ENCODE results near the gene RAB31. TPM values are rescaled to one million over a fixed set of nuclear protein-coding genes. Genes with fewer than 3 reads are reported as not detected.
A peak's percentile ranks its signal among the peaks of the same experiment; 100 is the strongest.

Gene RAB31
- total and polyA plus RNA-seq, 5 experiments from 2014 or later = 0.74 to 2.2 (median 1.3) TPM

DNA sequence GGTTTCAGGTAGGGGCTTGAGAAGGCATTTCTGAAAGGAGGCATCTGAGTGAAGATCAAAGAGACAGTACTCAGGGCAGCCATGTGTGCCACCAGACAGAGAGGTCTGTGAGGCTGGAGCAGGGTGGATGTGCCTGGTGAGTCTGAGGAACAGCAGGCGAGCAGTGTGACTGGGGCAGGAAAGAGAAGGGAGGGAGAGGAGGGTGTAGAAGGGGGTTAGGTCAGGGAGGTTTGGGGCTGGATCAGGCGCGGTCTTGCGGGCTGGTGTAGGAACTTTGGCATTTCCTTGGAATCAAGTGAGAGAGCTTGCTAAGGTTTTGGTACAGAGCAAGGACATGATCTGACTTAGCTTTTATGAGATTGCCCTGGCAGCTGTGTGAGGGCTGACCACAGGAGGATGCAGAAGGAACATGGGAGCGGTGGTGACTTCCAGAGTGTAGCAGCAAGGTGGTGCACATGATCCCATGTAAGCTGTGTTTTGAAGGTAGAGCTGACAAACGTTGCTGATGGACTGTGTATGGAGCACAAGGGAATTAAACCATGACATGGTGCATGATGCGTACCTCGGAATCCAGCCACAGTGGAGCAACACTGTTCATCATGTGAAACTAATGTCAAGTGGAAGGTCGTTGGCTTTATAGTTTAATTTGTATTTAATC is 13.9 kb downstream of the RAB31 start:
- POLR2A ChIA-PET = no interaction called here
- Mint-ChIP-seq H3K36me3 (no peaks in the 10 kb centered on the region), H3K27ac (no peak overlapping the region), H3K27me3 (peaks cover 14 to 24% (median 17%) of the 10 kb centered on the region in 5 donors), H3K9me3 (peaks cover 0 to 5% (median 0%) of the 10 kb centered on the region in 9 donors), H3K4me1 (peaks cover 0 to 3% (median 0%) of the 10 kb centered on the region in 4 donors), H3K4me3 (no peak overlapping the region)
- DNase-seq (no peak), ATAC-seq (no peak)

DNA sequence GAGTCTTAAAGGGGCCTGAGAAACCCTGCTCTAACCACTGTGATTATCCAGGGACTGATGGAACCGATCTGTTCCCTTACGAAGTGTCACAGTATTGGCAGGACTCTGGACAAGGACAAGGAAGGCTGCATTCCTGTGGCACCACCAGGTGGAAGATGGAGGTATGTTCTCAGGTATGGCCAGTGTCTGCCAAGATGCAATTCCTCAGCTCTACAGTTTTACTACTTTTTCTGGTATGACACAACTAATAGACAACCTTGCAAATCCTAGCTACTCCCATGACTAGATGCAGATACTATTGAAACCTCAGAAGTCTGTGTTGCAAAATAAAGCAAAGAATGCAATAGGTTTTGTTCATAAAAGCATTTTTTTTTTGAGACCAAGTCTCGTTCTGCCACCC is 14.6 kb downstream of the RAB31 start:
- Mint-ChIP-seq H3K27ac (no peak overlapping the region), H3K4me3 (no peak overlapping the region), H3K27me3 (peaks cover 11 to 18% (median 17%) of the 10 kb centered on the region in 5 donors), H3K36me3 (no peaks in the 10 kb centered on the region), H3K4me1 (no peaks in the 10 kb centered on the region), H3K9me3 (peaks cover 0 to 5% (median 0%) of the 10 kb centered on the region in 9 donors)
- POLR2A ChIA-PET = no interaction called here
- no peak for DNase-seq
- no peak for ATAC-seq

GRCh38 chr18:9724797-9725585 is 16.9 kb downstream of the RAB31 start:
- Mint-ChIP-seq H3K4me1 (no peaks in the 10 kb centered on the region), H3K36me3 (no peaks in the 10 kb centered on the region), H3K27ac (no peak overlapping the region), H3K9me3 (peaks cover 0 to 5% (median 0%) of the 10 kb centered on the region in 9 donors), H3K4me3 (no peak overlapping the region), H3K27me3 (peaks cover 7 to 18% (median 12%) of the 10 kb centered on the region in 5 donors)
- DNase-seq = no peak
- POLR2A ChIA-PET = no interaction called here
- no peak for ATAC-seq

DNA sequence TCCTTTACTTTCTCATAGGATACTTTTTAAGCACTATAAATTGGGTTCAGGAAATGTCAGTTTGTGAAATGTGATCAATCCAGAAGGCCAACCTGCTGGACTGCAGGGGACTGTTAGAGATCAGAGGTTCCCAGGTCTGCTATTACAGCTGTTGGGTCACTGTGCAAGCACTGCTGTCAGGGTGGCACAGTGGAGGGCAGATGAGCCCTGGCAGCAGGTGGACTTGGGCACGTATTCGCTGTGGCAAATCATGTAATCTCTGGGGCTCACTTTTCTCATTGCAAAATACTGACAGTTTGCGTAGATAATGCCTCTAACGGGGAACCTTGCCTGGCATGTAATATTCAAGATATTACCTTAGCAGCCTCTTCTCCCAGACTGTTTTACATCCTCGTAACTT is 18.1 kb downstream of the RAB31 start:
- no peaks in the 10 kb centered on the region for H3K4me1 Mint-ChIP-seq
- DNase-seq (no peak), ATAC-seq (no peak)
- H3K27me3 Mint-ChIP-seq = peaks cover 7 to 25% (median 14%) of the 10 kb centered on the region in 5 donors
- H3K4me3 Mint-ChIP-seq = no peak overlapping the region
- no peak overlapping the region for H3K27ac Mint-ChIP-seq
- no peaks in the 10 kb centered on the region for H3K36me3 Mint-ChIP-seq
- POLR2A ChIA-PET = no interaction called here
- H3K9me3 Mint-ChIP-seq = peaks cover 0 to 5% (median 0%) of the 10 kb centered on the region in 9 donors

GRCh38 chr18:9726936-9727335 is 18.8 kb downstream of the RAB31 start:
- POLR2A ChIA-PET = no interaction called here
- no peak overlapping the region for H3K27ac Mint-ChIP-seq
- H3K36me3 Mint-ChIP-seq = no peaks in the 10 kb centered on the region
- DNase-seq (no peak), ATAC-seq (no peak)
- H3K4me1 Mint-ChIP-seq = no peaks in the 10 kb centered on the region
- H3K27me3 Mint-ChIP-seq = peaks cover 4 to 19% (median 12%) of the 10 kb centered on the region in 5 donors
- H3K9me3 Mint-ChIP-seq = peaks cover 0 to 5% (median 0%) of the 10 kb centered on the region in 9 donors
- H3K4me3 Mint-ChIP-seq = no peak overlapping the region

- ATAC-seq (no peak), DNase-seq (no peak)
- H3K9me3 Mint-ChIP-seq = no peaks in the 10 kb centered on the region
- no peaks in the 10 kb centered on the region for H3K36me3 Mint-ChIP-seq
- H3K27me3 Mint-ChIP-seq = peaks cover 6 to 38% (median 22%) of the 10 kb centered on the region in 5 donors
- peaks cover 3 to 14% (median 10%) of the 10 kb centered on the region in 4 donors for H3K4me1 Mint-ChIP-seq
- POLR2A ChIA-PET = no interaction called here
- H3K4me3 Mint-ChIP-seq = no peak overlapping the region
- H3K27ac Mint-ChIP-seq = no peak overlapping the region
These were observed 22.7 kb downstream of the RAB31 start for GRCh38 chr18:9730786-9731185.

DNA sequence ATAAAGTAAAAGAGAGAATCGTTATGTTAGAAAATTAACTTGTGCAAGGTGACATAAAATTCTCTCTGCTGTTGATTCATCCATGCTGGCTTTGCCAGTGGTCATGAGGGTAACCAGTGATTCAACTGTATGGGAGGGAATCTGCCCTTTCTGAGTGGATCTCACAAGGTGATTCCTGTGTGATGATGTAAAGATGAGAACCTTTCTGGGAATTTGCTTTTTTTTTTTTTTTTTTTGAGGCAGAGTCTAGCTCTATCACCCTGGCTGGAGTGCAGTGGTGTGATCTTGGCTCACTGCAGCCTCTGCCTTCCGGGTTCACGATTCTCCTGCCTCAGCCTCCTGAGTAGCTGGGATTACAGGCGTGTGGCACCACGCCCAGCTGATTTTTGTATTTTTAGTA is 23.3 kb downstream of the RAB31 start:
- Mint-ChIP-seq H3K9me3 (no peaks in the 10 kb centered on the region), H3K36me3 (no peaks in the 10 kb centered on the region), H3K4me3 (no peak overlapping the region), H3K4me1 (peaks cover 3 to 16% (median 10%) of the 10 kb centered on the region in 4 donors), H3K27ac (no peak overlapping the region), H3K27me3 (peaks cover 6 to 38% (median 22%) of the 10 kb centered on the region in 5 donors)
- POLR2A ChIA-PET = no interaction called here
- DNase-seq = no peak
- ATAC-seq = no peak

- no peak overlapping the region for H3K4me3 Mint-ChIP-seq
- peaks cover 6 to 38% (median 22%) of the 10 kb centered on the region in 5 donors for H3K27me3 Mint-ChIP-seq
- ATAC-seq (no peak), DNase-seq (no peak)
- H3K4me1 Mint-ChIP-seq = peaks cover 3 to 16% (median 10%) of the 10 kb centered on the region in 4 donors
- POLR2A ChIA-PET = no interaction called here
- H3K9me3 Mint-ChIP-seq = no peaks in the 10 kb centered on the region
- no peaks in the 10 kb centered on the region for H3K36me3 Mint-ChIP-seq
- H3K27ac Mint-ChIP-seq = no peak overlapping the region
These were observed 23.9 kb downstream of the RAB31 start for GRCh38 chr18:9732031-9732430.

- Mint-ChIP-seq H3K4me1 (peaks cover 3 to 16% (median 10%) of the 10 kb centered on the region in 4 donors), H3K27me3 (peaks cover 8 to 38% (median 23%) of the 10 kb centered on the region in 5 donors), H3K36me3 (no peaks in the 10 kb centered on the region), H3K4me3 (peak overlapping the region in 1 of 10 donors; percentile 38), H3K9me3 (no peaks in the 10 kb centered on the region), H3K27ac (peak overlapping the region in 1 of 10 donors; percentile 48)
- POLR2A ChIA-PET = no interaction called here
- no peak for DNase-seq
- ATAC-seq = no peak
These were observed 26.1 kb downstream of the RAB31 start for GRCh38 chr18:9734189-9734588.

DNA sequence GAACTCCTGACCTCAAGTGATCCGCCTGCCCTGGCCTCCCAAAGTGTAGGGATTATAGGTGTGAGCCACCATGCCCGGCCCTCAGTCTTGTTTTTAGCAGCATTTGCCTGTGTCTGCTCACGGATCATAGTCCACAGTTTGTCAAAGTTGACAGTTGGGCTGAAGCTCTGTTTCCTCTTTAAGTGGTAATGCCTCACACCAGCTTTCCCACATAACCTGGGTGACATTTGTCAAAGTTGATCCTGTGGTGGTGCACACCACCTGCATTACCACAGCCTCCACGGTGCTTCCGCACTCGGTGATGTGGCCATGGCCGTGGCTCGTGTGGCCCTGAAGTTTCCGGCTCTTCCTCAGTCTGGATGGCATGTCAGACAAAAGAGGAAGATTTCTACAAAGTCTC is 27.1 kb downstream of the RAB31 start:
- H3K4me3 Mint-ChIP-seq = no peak overlapping the region
- ATAC-seq (no peak), DNase-seq (no peak)
- H3K36me3 Mint-ChIP-seq = no peaks in the 10 kb centered on the region
- H3K4me1 Mint-ChIP-seq = peaks cover 3 to 16% (median 10%) of the 10 kb centered on the region in 4 donors
- no peaks in the 10 kb centered on the region for H3K9me3 Mint-ChIP-seq
- H3K27me3 Mint-ChIP-seq = peaks cover 8 to 37% (median 25%) of the 10 kb centered on the region in 5 donors
- H3K27ac Mint-ChIP-seq = peak overlapping the region in 1 of 10 donors; percentile 32
- POLR2A ChIA-PET = no interaction called here

- Mint-ChIP-seq H3K4me3 (no peak overlapping the region), H3K9me3 (no peaks in the 10 kb centered on the region), H3K4me1 (peaks cover 3 to 16% (median 10%) of the 10 kb centered on the region in 4 donors), H3K27me3 (peaks cover 8 to 33% (median 20%) of the 10 kb centered on the region in 5 donors), H3K27ac (no peak overlapping the region), H3K36me3 (no peaks in the 10 kb centered on the region)
- ATAC-seq = no peak
- POLR2A ChIA-PET = no interaction called here
- DNase-seq = no peak
These were observed 27.8 kb downstream of the RAB31 start for GRCh38 chr18:9735879-9736278.

DNA sequence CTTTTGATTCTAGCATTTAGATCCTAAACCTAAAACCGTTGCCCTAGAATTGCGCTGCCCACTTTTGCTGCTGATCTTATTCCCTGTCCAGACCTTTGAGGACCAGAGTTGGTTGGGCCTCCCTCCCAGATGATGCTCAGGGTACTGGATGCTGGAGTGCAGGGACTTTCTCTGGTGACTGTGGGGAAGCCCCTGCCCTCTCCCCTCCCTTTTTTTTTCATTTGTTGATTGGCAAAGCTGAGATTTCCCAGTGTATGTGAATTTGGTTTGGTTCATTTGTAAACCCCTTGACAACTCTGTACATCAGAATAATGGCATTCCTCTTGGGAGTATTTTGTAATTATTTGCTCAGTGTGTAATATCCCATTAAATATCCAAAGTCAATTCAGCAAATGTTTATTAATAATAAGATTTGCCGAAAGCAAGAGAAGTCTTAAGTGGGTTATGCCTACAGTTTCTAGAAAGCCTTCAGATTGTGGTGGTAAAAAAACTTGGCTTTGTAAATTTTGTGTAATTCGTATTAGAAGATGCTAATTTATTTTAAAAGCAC is 28.3 kb downstream of the RAB31 start:
- Mint-ChIP-seq H3K36me3 (no peaks in the 10 kb centered on the region), H3K4me3 (no peak overlapping the region), H3K4me1 (peaks cover 3 to 16% (median 10%) of the 10 kb centered on the region in 4 donors), H3K27ac (no peak overlapping the region), H3K9me3 (no peaks in the 10 kb centered on the region), H3K27me3 (peaks cover 8 to 34% (median 20%) of the 10 kb centered on the region in 5 donors)
- no peak for DNase-seq
- no peak for ATAC-seq
- POLR2A ChIA-PET = no interaction called here

- H3K9me3 Mint-ChIP-seq = no peaks in the 10 kb centered on the region
These were observed 28.9 kb downstream of the RAB31 start for GRCh38 chr18:9737006-9737405.

More at GRCh38 chr18:9737006-9737405, 28.9 kb downstream of the RAB31 start:
- no peak overlapping the region for H3K27ac Mint-ChIP-seq
- H3K36me3 Mint-ChIP-seq = no peaks in the 10 kb centered on the region
- no peak for ATAC-seq
- peaks cover 3 to 16% (median 10%) of the 10 kb centered on the region in 4 donors for H3K4me1 Mint-ChIP-seq
- H3K4me3 Mint-ChIP-seq = no peak overlapping the region
- H3K27me3 Mint-ChIP-seq = peaks cover 8 to 33% (median 18%) of the 10 kb centered on the region in 5 donors
- no peak for DNase-seq
- POLR2A ChIA-PET = no interaction called here
